Gastrocnemius medialis (tissue), 4 donors: ENCODE measurements around the gene PRRT4. TPM values are rescaled to one million over a fixed set of nuclear protein-coding genes. Genes with fewer than 3 reads are reported as not detected.

Experiments
- ATAC-seq, 2 donors: fragments of 150-250 bp; one replicate each; pipeline ENCODE4 v1.9.1; 2016
- DNase-seq, 2 donors: peaks; one replicate each; pipeline ENCODE4 v3.0.0-alpha.2; 2019
- H3K27ac ChIP-seq, 4 donors: fragments of 200-600 bp; sonication (generic); 1 replicate in 1 of 4; 2 replicates in 3 of 4; pipeline ENCODE4 v1.5.1; 2016 to 2018; ENCODE audit warnings: mild to moderate bottlenecking in 2 of 4, moderate library complexity in 1 of 4
- H3K27me3 ChIP-seq, 3 donors: fragments of 200-600 bp; sonication (generic) in 2 of 3; 1 replicate in 1 of 3; 2 replicates in 2 of 3; pipeline versions ENCODE4 v1.5.1 to v1.6.0; 2016 to 2019; ENCODE audit warnings: mild to moderate bottlenecking in 1 of 3, moderate library complexity in 1 of 3
- H3K36me3 ChIP-seq, 2 donors: fragments of 200-600 bp; sonication (generic) in 1 of 2; one replicate each; pipeline ENCODE4 v1.5.1; 2017 to 2018
- H3K4me1 ChIP-seq, 2 donors: fragments of 200-600 bp; sonication (generic) in 1 of 2; one replicate each; pipeline ENCODE4 v1.5.1; 2016 to 2017; ENCODE audit warnings: mild to moderate bottlenecking in 2 of 2
- H3K4me3 ChIP-seq, 4 donors: fragments of 200-600 bp; sonication (generic) in 3 of 4; 1 replicate in 1 of 4; 2 replicates in 3 of 4; pipeline ENCODE4 v1.5.1; 2016 to 2019; ENCODE audit warnings: mild to moderate bottlenecking in 2 of 4
- H3K9me3 ChIP-seq, 3 donors: fragments of 200-600 bp; sonication (generic) in 2 of 3; 1 replicate in 1 of 3; 2 replicates in 2 of 3; pipeline ENCODE4 v1.5.1; 2016 to 2019
- CTCF ChIP-seq, 5 experiments: fragments of 450-650 bp in 3 of 5; fragments of 200-600 bp in 2 of 5; sonication (generic) in 2 of 5; IDR thresholded peaks in 4 of 5; conservative IDR thresholded peaks in 1 of 5; 1 replicate in 4 of 5; 2 replicates in 1 of 5; pipeline ENCODE4 v1.5.1; 2016 to 2019; ENCODE audit warnings: antibody characterized with exemption in 5 of 5, mild to moderate bottlenecking in 3 of 5, moderate library complexity in 3 of 5
- POLR2A ChIP-seq, 2 donors: fragments of 450-650 bp; IDR thresholded peaks; one replicate each; pipeline ENCODE4 v1.6.1; 2017; ENCODE audit warnings: antibody characterized with exemption in 2 of 2, mild to moderate bottlenecking in 2 of 2, moderate library complexity in 2 of 2
- in situ Hi-C, 4 donors: fragments of 200-750 bp; cut with MboI; loops; one replicate each; pipeline versions ENCODE4 v1.15.0 to v1.8.0; 2017; ENCODE audit warnings: low sequenced_read_pairs in 4 of 4
- intact Hi-C: fragments of 100-400 bp; cut with DNase I; formaldehyde crosslinking; loops from one replicate; pipeline ENCODE4 v1.15.1; 2023; ENCODE audit warnings: low total_unique reads
- total RNA-seq, 4 donors: library from RNA; depleted of rRNA; stranded (reverse); fragments of >200 nt; gene quantifications; one replicate each; pipeline versions ENCODE4 v1.1.0 to v1.2.3, GENCODE V29; 2016

Gene PRRT4
- total RNA-seq, 4 donors from 2014 or later = 0.22 to 2.2 (median 0.64) TPM

GRCh38 chr7:128379900-128380479 is 18.5 kb upstream of the PRRT4 start:
- in situ Hi-C loops = loop anchor here in 2 of 4 donors (5.0 kb wide), 1 partner anchor 33 kb away; no protein-coding TSS in a partner anchor
- H3K27ac ChIP-seq = peak overlapping the region in 3 of 4 donors; percentile 44 to 63 (median 59)
- peak; percentile 73 to 84 for ATAC-seq

GRCh38 chr7:128378637-128379036 is 17.1 kb upstream of the PRRT4 start:
- Histone ChIP-seq H3K27ac (peak overlapping the region in 2 of 4 donors; percentile 59 to 63), H3K27me3 (no peaks in the 10 kb centered on the region), H3K9me3 (no peaks in the 10 kb centered on the region), H3K4me3 (no peak overlapping the region), H3K36me3 (no peaks in the 10 kb centered on the region), H3K4me1 (peaks cover 15 to 25% of the 10 kb centered on the region in 2 donors)
- intact Hi-C loops = no loop called here
- ATAC-seq = no peak
- no peak for DNase-seq
- in situ Hi-C loops = no loop called here
- TF ChIP-seq CTCF (IDR thresholded peaks at IDR 0.05 in 4 of 5, conservative IDR thresholded peaks at IDR 0.05 in 1 of 5) = no peak
- no peak for TF ChIP-seq POLR2A (IDR thresholded peaks at IDR 0.05)

More at GRCh38 chr7:128379900-128380479, 18.5 kb upstream of the PRRT4 start:
- Histone ChIP-seq H3K27me3 (no peaks in the 10 kb centered on the region), H3K4me1 (peaks cover 15 to 28% of the 10 kb centered on the region in 2 donors), H3K4me3 (no peak overlapping the region), H3K9me3 (no peaks in the 10 kb centered on the region), H3K36me3 (no peaks in the 10 kb centered on the region)
- intact Hi-C loops = no loop called here
- DNase-seq = no peak
- no peak for TF ChIP-seq CTCF (IDR thresholded peaks at IDR 0.05 in 4 of 5, conservative IDR thresholded peaks at IDR 0.05 in 1 of 5)
- no peak for TF ChIP-seq POLR2A (IDR thresholded peaks at IDR 0.05)

- Histone ChIP-seq H3K9me3 (no peaks in the 10 kb centered on the region), H3K27ac (no peak overlapping the region), H3K4me1 (peaks cover 15 to 24% of the 10 kb centered on the region in 2 donors), H3K27me3 (no peaks in the 10 kb centered on the region), H3K4me3 (no peak overlapping the region), H3K36me3 (no peaks in the 10 kb centered on the region)
- intact Hi-C loops (no loop called here), in situ Hi-C loops (no loop called here)
- TF ChIP-seq POLR2A (IDR thresholded peaks at IDR 0.05) = no peak
- no peak for TF ChIP-seq CTCF (IDR thresholded peaks at IDR 0.05 in 4 of 5, conservative IDR thresholded peaks at IDR 0.05 in 1 of 5)
- no peak for DNase-seq
- ATAC-seq = no peak
These were observed 14.6 kb upstream of the PRRT4 start for GRCh38 chr7:128376077-128376476.

GRCh38 chr7:128374041-128374440 is 12.6 kb upstream of the PRRT4 start:
- TF ChIP-seq CTCF (IDR thresholded peaks at IDR 0.05 in 4 of 5, conservative IDR thresholded peaks at IDR 0.05 in 1 of 5) = no peak
- no peak for TF ChIP-seq POLR2A (IDR thresholded peaks at IDR 0.05)
- intact Hi-C loops = no loop called here
- no peaks in the 10 kb centered on the region for H3K36me3 ChIP-seq
- no peaks in the 10 kb centered on the region for H3K9me3 ChIP-seq
- no peaks in the 10 kb centered on the region for H3K27me3 ChIP-seq
- ATAC-seq = no peak
- no peak for DNase-seq
- peaks cover under 1 to 4% of the 10 kb centered on the region in 2 donors for H3K4me1 ChIP-seq
- H3K4me3 ChIP-seq = no peak overlapping the region
- in situ Hi-C loops = no loop called here
- H3K27ac ChIP-seq = no peak overlapping the region

GRCh38 chr7:128373606-128374005 is 12.1 kb upstream of the PRRT4 start:
- ATAC-seq = no peak
- Histone ChIP-seq H3K27ac (no peak overlapping the region), H3K27me3 (no peaks in the 10 kb centered on the region), H3K9me3 (no peaks in the 10 kb centered on the region), H3K4me1 (no peaks in the 10 kb centered on the region), H3K36me3 (no peaks in the 10 kb centered on the region), H3K4me3 (no peak overlapping the region)
- TF ChIP-seq CTCF (IDR thresholded peaks at IDR 0.05 in 4 of 5, conservative IDR thresholded peaks at IDR 0.05 in 1 of 5) = no peak
- no peak for TF ChIP-seq POLR2A (IDR thresholded peaks at IDR 0.05)
- no peak for DNase-seq
- intact Hi-C loops (no loop called here), in situ Hi-C loops (no loop called here)
